HG03575 (cell line): ENCODE measurements around the gene NR0B2.

ENCODE experiments used
- ATAC-seq: cut with Tn5 transposase; IDR thresholded peaks from one replicate; pipeline ENCODE4 v1.9.1; 2021; ENCODE audit not compliant: unreplicated experiment, insufficient number of reproducible peaks, low FRiP score; ENCODE audit errors: extremely low read depth

Gene NR0B2

DNA sequence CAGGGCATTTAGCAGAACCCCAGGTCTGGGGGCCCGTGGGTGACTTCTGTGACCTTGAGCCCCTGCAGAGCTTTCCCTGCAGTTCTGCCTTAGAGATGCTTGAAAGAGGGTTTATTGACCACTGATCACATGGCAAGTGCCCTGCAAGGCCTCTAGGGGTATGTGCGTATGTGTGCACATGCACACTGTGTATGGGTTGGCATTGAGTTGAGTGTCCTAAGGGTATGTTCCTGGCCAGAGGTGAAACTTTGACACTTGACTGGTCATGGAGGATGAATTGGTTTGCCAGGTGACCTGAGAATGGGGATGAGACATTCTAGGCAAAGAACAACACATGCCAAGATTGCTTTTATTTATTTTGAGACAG, 24.9 kb upstream of the NR0B2 start:
- no peak for ATAC-seq

DNA sequence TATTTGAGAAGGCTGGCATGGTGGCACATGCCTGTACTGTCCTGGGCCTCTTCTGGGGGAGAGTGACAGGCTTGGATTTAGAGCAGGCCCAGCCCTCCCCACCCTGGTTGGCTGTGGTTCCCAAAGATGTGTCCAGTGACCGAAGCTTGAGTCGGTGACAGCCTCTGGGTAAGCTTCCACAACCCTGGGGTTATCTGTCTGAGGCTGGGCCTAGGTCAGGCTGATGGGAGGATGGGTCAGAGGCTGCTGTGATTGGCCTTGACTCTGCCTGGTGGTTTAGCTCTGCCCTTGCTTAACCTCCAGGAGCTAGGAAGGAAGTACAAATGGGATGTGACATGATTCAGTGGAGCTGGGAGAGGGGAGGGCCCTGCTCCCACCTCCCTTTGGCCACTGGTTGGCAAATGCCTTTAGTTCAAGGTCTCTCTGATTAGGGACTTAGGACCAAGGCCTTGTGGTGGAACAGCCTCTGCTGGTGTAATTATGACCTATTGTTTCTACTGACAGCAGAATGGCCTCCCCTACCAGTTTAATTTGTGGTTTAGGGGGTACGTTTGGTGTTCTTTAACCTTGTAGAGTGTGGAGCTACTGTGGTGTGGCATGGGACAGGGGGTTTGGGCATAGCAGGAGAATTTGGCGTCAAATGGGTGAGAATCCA, 24.4 kb upstream of the NR0B2 start:
- ATAC-seq: no peak

DNA sequence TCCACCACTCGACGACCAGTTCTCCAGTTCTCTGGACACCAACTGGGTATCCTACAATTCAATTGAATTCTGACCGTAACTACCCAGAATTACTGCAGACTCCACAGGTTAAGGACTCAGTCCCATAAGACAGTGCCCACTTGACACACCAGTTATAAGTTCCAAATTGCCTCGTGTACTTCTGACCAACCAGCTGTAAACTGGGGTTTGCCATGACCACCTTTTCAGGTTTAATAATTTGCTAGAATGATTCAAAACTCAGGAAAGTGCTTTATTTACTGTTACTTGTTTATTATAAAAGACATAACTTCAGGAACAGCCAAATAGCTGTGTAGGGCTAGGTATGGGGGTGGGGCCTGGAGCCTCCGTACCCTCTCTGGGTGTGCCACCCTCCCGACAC, 23.0 kb upstream of the NR0B2 start:
- no peak for ATAC-seq

DNA sequence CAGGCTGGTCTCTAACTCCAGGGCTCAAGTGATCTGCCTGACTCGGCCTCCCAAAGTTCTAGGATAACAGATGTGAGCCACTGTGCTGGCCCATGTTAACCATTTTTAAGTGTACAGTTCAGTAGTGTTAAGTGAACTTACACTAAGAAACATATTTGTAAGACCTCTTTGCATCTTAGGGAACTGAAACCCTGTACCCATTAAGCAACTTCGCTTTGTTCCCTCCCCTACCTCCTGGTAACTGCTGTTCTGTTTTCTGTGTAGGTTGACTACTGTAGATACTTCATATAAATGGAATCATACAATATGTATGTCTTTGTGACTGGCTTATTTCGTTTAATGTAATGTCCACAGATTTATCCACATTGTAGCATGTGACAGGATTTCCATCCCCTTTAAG, 18.8 kb upstream of the NR0B2 start:
- no peak for ATAC-seq

DNA sequence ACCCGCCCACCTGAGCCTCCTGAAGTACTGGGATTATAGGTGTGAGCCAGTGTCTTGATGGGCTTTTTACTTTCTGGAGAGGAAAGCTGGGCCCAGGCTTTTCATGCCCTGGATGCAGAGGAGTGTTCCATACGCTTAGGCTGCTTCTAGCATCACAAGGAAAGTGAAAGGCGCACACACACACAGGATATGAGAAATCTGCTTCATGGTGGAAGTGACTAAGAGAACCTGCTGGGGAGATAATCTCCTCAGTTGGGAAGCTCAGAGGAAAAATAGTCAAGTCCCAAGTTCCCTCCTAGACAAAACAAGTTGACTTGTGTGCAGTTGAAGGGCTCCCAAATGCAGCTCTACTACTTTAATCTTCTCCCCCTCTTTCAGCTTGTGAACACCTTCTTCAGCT, 9.9 kb upstream of the NR0B2 start:
- ATAC-seq: no peak

DNA sequence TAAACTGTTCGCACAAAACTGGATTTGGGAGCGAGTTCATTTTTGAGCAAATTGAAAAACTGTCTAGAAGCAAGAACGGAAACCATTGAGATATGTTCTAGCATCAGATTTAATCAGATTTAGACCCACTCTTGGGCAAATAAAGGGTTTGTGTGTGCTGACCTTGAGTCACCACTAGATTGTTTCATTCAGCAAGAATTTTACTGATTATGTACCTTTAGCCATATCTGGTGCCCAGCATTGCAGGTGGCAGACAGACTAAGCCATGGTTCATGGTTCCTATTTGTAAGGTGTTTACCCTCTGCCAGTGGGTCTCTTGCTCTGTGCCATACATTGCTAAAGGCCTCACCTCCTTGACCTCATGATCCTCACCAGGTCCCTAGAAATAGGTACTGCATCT, 9.1 kb upstream of the NR0B2 start:
- ATAC-seq: no peak

DNA sequence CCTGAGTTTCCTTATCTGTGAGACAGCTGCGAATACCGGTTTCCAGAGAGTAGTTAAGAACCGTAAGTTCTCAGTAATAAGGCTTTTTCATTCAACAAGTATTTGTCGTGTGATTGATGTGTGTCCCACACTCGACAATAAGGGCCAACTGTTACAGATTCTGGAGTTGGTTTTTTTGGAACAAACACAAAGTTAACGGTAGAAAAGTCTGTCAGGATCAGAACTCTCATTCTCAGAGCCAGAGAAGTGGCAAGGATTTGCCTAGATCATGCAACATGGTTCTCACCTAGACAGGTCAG, 8.6 kb upstream of the NR0B2 start:
- no peak for ATAC-seq

DNA sequence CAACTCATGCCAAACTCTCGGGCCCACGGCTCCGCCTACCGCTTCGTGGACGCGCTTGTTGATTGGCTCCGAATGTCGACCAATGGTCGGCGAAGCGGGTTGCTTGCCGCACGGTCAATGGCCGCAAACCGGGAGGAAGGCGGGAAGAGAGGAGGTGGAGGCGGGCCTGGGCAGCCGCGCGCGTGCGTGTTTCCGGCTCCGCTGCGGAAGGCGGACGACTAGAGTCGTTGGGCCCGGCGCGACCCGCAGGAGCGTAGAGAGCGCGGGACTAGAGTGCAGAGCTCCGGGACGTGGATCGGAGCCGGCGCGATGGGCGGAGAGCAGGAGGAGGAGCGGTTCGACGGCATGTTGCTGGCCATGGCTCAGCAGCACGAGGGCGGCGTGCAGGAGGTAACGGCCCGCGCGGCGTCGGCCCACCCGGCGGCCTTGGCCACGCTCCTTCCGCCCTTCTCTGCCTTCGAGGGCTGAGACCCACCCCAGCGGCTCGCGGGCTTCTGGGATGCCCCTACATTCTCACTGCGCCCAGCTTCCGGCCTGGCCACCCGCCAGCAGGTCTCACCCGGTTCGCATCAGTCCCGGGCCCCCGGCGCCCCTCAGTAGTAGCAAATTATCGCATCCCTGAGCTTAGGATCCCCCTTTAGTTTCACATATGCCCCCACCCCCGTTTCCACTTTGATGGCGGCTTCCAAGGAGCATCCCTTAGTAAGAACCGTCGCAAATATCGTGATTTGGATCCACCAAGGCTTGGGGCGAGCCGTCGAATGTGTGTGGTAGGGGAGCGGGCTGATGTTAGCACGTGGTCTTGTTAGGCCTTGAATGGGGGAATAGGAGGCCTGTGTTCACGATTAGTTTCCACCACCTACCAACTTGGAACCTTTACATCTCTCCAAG, 8.0 kb upstream of the NR0B2 start, which contains the start of gene NUDC:
Gene NUDC (plus strand): TSS at position 204 of the 891 bp plus-strand sequence. CDS start 106 bp downstream, at position 310.
- peak; percentile 82 for ATAC-seq

DNA sequence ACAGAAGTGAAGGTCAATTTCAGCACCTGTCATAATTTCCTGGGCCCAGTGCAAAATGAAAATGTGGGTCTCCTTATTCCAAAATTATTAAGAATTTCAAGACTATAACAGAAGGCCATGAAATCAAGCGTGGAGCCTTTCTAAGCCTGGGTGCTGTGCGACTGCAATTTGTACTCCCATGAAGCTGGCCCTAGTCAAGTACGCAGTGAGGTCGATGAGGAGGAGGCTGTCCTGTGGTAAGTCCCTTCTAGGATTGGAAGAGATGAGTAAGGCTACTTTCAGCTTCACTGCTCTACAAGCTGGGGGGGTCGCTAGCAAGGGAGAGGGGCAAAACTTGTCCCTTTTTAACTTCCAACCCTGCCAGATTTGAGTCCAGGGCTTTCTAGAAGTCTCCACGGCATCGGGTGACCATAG, 7.4 kb upstream of the NR0B2 start:
- peak; percentile 20 for ATAC-seq

DNA sequence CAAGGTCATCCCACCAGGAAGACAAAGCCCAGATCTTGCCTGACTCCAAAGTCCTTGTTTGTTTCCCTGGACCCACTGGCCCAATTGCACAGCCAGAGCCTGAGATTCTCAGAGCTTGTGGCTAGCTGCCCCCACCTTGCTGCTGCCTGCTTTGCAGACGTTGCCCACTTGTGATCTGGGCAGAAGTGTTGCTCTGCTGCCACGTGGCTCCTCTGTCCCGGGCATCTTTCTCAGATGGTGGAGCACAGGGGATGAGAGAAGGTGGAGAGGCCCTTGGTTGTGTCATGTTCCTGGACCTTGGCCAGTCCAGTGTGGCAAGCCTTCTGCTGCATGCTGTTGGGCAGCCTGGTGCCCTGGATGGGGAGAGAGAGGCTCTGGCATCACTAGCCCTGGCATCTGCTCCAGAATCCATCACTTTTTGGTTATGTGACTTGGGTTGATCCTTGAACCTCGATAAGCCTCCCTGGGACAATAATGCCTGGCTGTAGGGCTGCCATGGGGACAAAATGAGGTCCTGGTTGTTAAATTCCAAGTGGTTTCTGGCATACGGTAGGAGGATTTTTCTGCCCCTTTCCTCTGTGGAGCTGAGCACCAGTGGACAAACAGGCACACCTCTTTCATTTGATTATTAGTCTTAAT, 1.5 kb upstream of the NR0B2 start:
- no peak for ATAC-seq

DNA sequence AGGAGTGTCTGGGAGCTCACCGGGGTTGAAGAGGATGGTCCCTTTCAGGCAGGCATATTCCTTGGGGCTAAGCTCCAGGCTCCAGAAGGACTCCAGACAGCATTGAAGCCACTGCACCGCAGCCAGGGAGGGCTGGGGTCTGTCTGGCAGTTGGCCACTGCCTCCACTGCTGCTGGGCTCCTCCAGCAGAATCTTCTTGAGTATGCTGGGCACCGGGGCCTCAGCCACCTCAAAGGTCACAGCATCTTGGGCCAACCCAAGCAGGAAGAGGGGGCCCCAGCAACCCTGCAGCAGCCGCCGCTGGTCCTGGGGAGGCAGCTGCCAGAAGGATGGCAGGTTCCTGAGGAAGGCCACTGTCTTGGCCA, 404 bp downstream of the NR0B2 start:
- ATAC-seq: no peak

DNA sequence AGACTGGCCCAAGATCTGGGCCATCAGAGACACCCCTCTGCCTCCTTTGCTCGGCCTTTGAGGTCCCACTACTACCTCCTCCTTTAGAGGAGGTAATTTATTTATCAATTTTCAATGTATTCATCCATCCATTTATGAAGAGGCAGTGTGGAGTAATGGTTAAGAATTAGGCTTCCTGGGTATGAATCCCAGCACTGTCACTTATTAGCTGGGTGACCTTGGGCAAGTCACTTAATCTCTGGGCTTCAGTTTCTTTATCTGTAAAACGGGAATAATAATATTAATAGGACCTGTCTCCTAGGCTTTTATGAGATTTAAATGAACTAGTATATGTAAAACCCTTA, 1.7 kb downstream of the NR0B2 start:
- no peak for ATAC-seq

DNA sequence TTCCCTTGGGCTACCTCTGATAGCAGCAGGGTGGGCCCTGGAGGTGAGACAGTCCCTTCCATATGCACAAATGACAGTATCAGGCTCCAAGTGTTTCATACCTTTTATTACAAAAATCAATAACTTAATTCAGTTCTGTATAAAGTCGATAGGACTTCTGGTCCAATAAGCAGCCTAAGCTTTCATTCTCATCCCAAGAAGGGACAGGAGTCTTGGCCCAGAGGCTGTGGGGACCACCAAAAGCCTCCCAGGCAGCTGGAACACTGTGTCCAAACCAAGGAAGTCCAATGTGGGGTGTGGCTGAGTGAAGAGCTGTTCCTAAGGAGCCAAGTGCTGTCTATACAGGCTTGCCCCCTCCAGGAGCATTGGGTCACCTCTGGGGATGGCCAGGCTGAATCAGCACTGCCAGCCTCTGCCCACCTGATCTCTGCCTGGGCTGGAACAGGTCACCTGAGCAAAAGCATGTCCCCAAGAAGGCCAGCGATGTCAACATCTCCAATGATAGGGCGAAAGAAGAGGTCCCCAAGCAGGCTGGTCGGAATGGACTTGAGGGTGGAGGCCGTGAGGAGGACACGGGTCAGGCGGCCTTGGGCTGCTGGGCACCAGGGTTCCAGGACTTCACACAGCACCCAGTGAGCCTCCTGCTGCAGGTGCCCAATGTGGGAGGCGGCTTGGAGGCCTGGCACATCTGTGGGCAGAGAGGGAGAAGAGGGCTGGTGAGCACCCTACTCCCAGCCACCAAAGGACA, 2.2 kb downstream of the NR0B2 start:
- no peak for ATAC-seq

DNA sequence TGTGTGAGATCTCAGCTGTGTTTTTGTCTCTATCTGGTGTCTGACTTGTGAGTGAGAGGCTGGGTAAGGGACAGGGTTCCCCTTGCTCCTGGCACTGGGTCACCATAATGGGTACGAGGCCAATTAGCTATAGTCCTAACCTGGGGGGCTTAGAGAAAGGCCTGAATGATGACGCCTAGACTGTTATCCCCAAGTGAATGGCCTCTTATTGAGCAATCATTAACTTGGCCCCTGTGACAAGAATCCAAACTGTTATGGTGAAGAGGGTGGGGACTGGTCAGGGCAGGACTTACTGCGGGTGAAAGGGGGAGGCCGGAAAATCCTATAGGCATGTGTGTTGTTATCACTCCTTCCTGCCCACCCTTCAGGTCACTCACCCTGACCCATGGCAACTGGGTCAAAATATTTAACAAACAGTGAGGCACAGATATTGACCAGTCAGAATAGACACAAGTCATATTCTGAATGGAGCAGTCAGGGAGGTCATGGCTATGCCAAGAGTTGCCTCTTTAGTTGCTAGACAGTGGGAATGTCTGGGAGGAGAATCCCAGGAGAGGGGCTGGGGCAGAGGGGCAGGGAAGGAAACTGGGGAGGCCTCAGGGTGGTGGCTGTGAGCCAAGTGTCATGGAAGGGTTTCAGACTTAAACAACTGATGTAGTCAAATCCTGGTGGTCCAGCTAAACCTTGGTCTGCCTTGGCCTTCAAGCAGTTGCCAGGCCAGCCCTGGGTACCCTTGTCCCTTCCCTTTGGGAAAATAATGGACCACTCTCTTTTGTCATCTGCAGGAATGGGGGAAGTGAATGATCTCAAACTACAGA, 3.2 kb downstream of the NR0B2 start:
- ATAC-seq: no peak

DNA sequence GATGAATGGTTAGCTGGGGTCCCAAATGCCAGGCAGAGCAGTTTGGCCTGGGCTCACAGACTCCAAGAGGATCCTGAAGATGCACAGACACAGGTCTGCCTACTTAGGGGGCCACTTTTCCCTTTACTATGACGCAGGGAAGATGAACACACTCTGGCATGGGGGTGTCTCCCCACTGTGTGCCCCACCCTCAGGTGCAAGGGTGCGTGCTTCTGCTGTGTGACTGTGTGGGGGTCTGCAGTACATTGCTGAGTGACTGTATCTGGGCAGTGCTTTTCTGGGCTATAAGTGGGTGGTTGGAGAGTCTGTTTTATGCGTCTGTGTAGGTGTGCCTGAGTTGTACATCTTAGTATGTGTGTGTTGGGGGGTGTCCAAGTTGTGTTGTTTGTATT, 3.8 kb downstream of the NR0B2 start:
- no peak for ATAC-seq

DNA sequence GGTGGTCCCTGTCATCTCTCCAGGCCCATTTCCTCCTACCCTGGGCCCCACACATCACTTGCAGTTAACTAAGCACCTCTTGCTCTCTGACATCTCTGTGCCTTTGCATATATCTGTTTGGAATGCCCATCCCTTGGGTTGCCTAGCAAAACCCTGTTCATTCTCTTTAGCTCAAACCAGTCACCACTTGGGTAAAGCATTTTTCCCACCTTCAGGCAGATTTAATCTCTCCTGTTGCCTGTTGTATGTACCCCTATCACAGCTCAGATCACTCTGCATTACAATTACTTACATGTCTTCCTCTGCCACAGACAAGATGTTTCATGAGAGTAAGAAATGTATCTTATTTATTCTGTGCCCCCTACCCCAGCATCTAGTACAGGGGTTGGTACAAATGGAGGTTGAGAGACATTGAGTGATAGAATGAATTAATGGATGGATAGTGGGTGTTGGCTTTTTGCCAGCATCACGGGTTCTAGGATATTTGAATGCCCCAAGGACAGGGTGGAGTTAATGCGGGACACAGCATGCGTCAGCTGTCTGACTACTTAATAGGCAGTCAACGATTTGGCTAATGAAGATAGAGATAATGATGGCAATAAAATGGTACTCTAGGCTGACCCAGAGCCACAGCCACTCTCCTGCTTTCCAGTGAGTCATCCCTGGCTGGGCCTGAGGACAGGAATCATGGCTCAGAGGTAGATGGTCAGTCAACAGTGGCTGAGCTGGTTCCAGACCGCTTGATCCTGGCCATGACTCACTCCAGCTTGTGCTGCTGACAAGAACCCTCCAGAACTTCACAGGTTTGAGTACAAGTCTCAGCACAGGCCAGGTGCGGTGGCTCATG, 6.5 kb downstream of the NR0B2 start:
- no peak for ATAC-seq

DNA sequence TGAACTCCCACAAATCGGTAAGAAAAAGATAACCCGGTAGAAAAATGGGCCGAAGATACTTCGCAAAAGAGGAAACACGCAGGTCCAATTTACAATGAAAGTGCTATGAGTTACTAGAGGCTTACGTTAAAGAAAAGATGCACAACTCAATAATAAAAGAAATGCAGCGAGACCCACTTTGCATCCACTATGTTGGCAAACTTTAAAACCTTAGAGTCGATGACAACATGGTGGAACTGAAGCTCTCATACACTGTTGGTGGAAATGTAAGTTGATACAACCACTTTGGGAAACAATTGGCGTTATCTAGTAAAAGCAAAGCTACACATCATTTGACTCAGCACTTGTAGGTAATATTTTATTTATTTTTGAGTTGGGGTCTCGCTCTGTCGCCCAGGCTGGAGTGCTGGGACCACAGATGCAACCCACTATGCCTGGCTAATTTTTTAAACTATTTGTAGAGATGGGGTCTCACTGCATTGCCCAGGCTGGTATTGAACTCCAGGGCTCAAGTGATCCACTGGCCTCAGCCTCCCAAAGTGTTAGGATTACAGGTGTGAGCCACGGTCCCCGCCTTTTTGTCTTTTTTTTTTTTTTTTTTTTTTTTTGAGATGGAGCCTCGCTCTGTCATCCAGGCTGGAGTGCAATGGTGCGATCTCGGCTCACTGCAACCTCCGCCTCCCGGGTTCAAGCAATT, 12.8 kb downstream of the NR0B2 start:
- no peak for ATAC-seq
